PFSK-1 (cell line): Measurements from ENCODE around the gene TMEM240.

Experiments
- FOXP2 ChIP-seq: optimal IDR thresholded peaks from 2 replicates; pipeline ENCODE3; 2011; ENCODE audit warnings: borderline replicate concordance, control low read depth, inconsistent platforms; ENCODE audit not compliant: insufficient read depth; ENCODE audit errors: extremely low read length, extremely low read depth
- POLR2AphosphoS5 ChIP-seq: IDR thresholded peaks from 2 replicates; pipeline ENCODE4 v1.6.1; 2012; ENCODE audit warnings: low read depth, mild to moderate bottlenecking, control low read depth, low read length, moderate library complexity
- REST ChIP-seq, 2 experiments: IDR thresholded peaks; 2 replicates each; pipeline versions ENCODE4 v1.6.1 to v1.8.0; 2011 to 2012; ENCODE audit warnings: low read depth in 2 of 2, low read length in 2 of 2, control low read depth in 1 of 2, inconsistent platforms in 1 of 2, mild to moderate bottlenecking in 1 of 2, moderate library complexity in 1 of 2; ENCODE audit not compliant: insufficient read depth in 1 of 2
- SIN3A ChIP-seq: IDR thresholded peaks from 2 replicates; pipeline ENCODE4 v1.6.1; 2012; ENCODE audit warnings: mild to moderate bottlenecking, low read length, moderate library complexity, borderline replicate concordance; ENCODE audit not compliant: insufficient read depth
- TAF1 ChIP-seq: IDR thresholded peaks from 2 replicates; pipeline ENCODE4 v1.6.1; 2012; ENCODE audit warnings: low read length, control low read depth, borderline replicate concordance; ENCODE audit not compliant: insufficient read depth

DNA sequence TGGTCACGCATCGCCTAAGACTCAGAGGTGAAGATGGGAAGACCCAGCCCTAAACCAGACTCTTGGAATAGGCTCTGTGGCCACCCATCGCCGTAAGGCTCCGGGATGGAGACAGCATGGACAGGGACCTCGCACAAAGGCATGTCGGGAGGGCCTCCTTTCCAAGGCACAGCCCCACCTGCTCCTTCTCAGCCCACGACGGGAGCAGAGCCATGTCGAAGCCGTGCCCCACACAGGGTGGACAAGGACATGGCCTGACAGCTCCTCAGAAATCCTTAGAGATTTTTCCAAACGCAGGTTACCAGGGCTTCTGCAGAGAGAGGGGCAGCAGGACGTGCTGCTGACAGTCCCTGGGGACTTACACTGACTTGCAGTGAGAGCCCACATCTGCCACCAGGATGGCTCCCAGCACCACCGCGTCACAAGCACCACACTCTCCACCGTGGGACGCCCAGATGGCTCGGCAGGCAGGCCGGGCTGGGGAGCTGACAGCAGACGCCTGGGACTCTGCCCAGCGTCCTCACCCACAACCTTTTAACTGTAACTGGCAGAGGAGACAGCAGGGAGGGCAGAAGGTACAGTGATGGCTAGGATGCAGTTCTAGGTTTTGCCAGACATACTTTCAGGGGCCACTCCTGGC lies 22.3 kb upstream of the TMEM240 start:
- TF ChIP-seq POLR2AphosphoS5 (no peak), TAF1 (no peak), REST (IDR thresholded peaks at IDR 0.05; ENCODE audit: insufficient read depth in 1 of 2, low read depth in 2 of 2, low read length in 2 of 2) (no peak), FOXP2 (no peak), SIN3A (no peak)
